Activated T-helper 1 cell treated with anti-CD3 and anti-CD28 coated beads, Interleukin-12 subunit alpha, Interleukin-12 subunit beta, Interleukin-2, Interleukin-4 antibody, amounts not matched to agents 30 ng/mL and 10 ng/mL and 1 ng/mL, durations not matched to agents 14 hours and 24 hours and 36 hours (primary cell): ENCODE results near the gene DMRTB1. TPM values are rescaled to one million over a fixed set of nuclear protein-coding genes. Genes with fewer than 3 reads are reported as not detected.

Experiments
- DNase-seq: peaks from one replicate; pipeline ENCODE4 v3.0.0; 2021; ENCODE audit warnings: low spot score
- H3K27ac Mint-ChIP-seq: one replicate; pipeline ENCODE4 v1.8.0; 2021; ENCODE audit warnings: mild to moderate bottlenecking, mixed read lengths
- H3K27me3 Mint-ChIP-seq: one replicate; pipeline ENCODE4 v1.8.0; 2022; ENCODE audit warnings: mild to moderate bottlenecking, moderate library complexity, mixed read lengths; ENCODE audit not compliant: insufficient read depth
- H3K36me3 Mint-ChIP-seq: one replicate; pipeline ENCODE4 v1.8.0; 2021; ENCODE audit warnings: low read depth, mixed read lengths
- H3K4me1 Mint-ChIP-seq: one replicate; pipeline ENCODE4 v1.8.0; 2021; ENCODE audit warnings: low read depth, mixed read lengths
- H3K4me3 Mint-ChIP-seq: one replicate; pipeline ENCODE4 v1.8.0; 2021; ENCODE audit warnings: mild to moderate bottlenecking, moderate library complexity, mixed read lengths
- H3K9me3 Mint-ChIP-seq: one replicate; pipeline ENCODE4 v1.8.0; 2021; ENCODE audit warnings: mixed read lengths
- intact Hi-C: fragments of 100-400 bp; cut with micrococcal nuclease; formaldehyde crosslinking; loops from one replicate; pipeline ENCODE4 v1.15.1; 2024
- total RNA-seq: library from RNA; stranded (reverse); gene quantifications from 2 replicates; pipeline ENCODE4 v1.2.3, GENCODE V29; 2022

The DMRTB1 gene
- not detected in 2 replicates for total RNA-seq

DNA sequence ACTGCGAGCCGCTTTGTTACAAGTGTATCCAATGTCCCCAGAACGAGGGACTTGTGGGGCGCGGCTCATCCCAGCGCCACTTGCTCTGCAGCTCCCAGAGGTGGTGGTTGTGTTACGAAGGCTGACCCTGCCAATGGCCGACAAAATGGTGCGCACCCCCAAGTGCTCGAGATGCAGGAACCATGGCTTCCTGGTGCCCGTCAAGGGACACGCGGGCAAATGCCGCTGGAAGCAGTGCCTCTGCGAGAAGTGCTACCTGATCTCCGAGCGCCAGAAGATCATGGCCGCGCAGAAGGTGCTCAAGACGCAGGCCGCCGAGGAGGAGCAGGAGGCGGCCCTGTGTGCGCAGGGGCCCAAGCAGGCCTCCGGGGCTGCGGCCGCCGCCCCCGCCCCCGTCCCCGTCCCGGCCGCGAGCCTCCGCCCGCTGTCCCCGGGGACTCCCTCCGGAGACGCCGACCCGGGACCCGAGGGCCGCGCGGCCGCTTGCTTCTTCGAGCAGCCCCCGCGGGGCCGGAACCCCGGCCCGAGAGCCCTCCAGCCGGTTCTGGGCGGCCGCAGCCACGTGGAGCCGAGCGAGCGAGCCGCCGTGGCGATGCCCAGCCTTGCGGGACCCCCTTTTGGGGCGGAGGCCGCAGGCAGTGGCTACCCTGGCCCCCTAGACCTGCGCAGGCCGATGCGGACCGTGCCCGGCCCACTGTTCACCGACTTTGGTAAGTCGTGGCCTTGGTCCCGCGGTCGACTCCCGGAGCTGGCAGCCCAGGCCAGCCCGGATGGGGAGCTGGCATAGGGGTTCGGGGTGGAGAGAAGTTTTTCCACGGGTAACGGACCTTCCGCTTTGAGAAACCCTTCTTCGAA is at the start of gene DMRTB1:
Gene DMRTB1 (plus strand): TSS at position 79 of the 855 bp plus-strand sequence. CDS start 55 bp downstream, at position 134.
- Mint-ChIP-seq H3K4me1 (no peaks in the 10 kb centered on the region), H3K27me3 (no peaks in the 10 kb centered on the region), H3K9me3 (no peaks in the 10 kb centered on the region), H3K27ac (no peak within 1 kb of the TSS), H3K4me3 (no peak within 1 kb of the TSS), H3K36me3 (no peaks in the 10 kb centered on the region)
- intact Hi-C loops, result no loop called here
- no peak for DNase-seq

DNA sequence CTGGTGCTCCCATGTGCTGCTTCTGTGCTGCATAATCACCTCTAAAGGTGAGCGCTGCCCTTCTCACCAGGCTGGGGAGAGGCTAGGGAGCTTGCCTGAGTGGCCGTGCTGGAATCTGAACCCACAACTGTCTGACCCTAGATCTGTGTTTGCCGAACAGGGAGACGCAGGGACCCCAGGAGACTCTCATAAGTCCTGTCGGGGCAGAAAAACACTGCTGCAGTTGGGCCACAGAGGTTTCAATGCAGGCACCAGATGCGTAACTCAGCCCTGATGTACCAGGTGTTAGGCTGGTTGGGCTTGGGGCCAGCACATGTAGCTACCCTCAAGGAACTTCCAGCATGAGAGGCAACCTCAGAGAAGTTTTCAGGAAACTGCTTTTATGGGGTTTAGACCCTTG is 49.5 kb upstream of the DMRTB1 start:
- H3K36me3 Mint-ChIP-seq, result peaks cover 3% of the 10 kb centered on the region
- intact Hi-C loops, result loop anchor here (5.0 to 10.0 kb wide), 5 partner anchors 117 to 995 kb away; partner anchors contain the start of genes ECHDC2, NDC1, SCP2 and SSBP3
- no peaks in the 10 kb centered on the region for H3K27me3 Mint-ChIP-seq
- H3K27ac Mint-ChIP-seq, result no peak overlapping the region
- H3K4me3 Mint-ChIP-seq, result no peak overlapping the region
- no peaks in the 10 kb centered on the region for H3K9me3 Mint-ChIP-seq
- H3K4me1 Mint-ChIP-seq, result peaks cover 67% of the 10 kb centered on the region
- DNase-seq, result no peak

DNA sequence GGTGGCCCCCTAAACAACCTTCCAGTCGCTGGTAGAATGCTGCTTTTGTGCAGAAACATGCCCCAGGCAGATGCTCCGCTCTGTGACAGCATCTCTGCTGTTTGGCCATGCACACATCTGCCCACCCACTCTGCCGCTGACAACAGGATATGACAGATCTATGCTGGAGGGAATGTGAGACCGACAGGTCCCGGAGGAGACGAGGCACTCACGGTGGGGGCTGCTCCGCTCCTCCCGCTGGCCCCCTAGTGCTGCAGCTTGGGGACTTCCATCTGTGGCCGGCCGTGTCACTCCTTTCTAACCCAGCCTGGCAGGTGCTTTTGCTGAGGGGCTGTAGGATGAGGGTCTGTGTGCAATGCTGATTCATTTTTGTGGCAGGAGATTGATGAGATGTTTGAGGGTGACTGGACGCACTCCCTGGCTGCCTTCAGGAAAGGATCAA is 49.1 kb upstream of the DMRTB1 start:
- intact Hi-C loops, result loop anchor here (5.0 to 10.0 kb wide), 5 partner anchors 118 to 995 kb away; partner anchors contain the start of genes ECHDC2, NDC1, SCP2 and SSBP3
- Mint-ChIP-seq H3K27me3 (no peaks in the 10 kb centered on the region), H3K36me3 (peaks cover 3% of the 10 kb centered on the region), H3K4me1 (peaks cover 67% of the 10 kb centered on the region), H3K27ac (peak overlapping the region; percentile 72), H3K4me3 (peak overlapping the region; percentile 49), H3K9me3 (no peaks in the 10 kb centered on the region)
- no peak for DNase-seq

DNA sequence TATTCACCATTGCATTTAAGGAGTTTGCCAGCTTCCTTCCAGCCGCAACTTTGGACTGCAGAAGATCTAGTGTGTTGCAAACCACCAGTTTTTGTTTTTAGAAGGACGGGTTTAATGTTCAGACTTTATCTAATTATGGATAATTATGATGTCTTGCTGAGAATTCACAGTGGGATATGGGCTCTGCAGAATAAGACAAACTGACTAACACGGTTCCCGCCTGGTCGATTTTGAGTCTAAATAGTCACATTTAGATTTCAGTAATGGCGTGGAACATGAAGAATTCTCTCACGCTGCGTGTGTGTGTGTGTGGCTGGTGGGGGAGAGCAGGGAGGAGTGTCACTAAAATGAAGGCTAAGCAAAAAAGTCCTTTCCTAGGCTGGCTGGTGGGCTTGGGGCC is 48.5 kb upstream of the DMRTB1 start:
- intact Hi-C loops, result loop anchor here (5.0 to 10.0 kb wide), 5 partner anchors 118 to 994 kb away; partner anchors contain the start of genes ECHDC2, NDC1, SCP2 and SSBP3
- Mint-ChIP-seq H3K27ac (peak overlapping the region; percentile 72), H3K4me3 (no peak overlapping the region), H3K27me3 (no peaks in the 10 kb centered on the region), H3K4me1 (peaks cover 69% of the 10 kb centered on the region), H3K9me3 (no peaks in the 10 kb centered on the region), H3K36me3 (peaks cover 3% of the 10 kb centered on the region)
- DNase-seq, result no peak

DNA sequence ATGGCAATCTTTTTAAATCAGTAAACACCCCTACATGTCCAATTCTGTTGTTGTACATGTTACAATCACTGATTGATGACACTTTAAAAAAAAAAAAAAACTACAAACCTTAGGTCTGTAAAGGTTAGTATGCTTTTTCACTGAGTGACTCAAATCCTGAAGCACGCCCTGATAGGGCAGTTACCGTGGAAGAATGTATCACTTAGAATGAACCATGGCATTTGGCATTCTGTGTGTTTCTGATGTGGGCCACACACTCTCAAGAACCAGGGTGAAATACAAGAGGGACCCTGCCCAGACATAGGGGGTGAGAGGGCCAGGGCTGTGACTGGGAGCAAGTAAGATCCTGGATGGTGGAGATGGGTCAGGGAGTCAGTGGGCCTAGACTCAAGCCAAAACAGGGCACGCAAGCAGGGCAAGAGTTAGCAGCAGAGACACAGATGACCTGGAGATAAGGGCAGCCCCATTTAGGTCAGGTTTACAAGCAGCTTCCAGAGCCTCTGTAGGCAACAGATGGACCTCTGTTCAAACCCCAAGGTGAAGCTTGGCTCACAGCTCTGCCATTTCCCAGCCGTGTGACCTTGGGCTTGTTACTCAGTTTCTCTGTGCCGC is 47.6 kb upstream of the DMRTB1 start:
- Mint-ChIP-seq H3K9me3 (no peaks in the 10 kb centered on the region), H3K27ac (peak overlapping the region; percentile 95), H3K36me3 (peaks cover 3% of the 10 kb centered on the region), H3K27me3 (no peaks in the 10 kb centered on the region), H3K4me3 (peak overlapping the region; percentile 51), H3K4me1 (peaks cover 78% of the 10 kb centered on the region)
- intact Hi-C loops, result loop anchor here (2.0 to 10.0 kb wide), 6 partner anchors 119 to 993 kb away; partner anchors contain the start of genes ECHDC2, IFT25, NDC1 and SCP2
- DNase-seq, result no peak

DNA sequence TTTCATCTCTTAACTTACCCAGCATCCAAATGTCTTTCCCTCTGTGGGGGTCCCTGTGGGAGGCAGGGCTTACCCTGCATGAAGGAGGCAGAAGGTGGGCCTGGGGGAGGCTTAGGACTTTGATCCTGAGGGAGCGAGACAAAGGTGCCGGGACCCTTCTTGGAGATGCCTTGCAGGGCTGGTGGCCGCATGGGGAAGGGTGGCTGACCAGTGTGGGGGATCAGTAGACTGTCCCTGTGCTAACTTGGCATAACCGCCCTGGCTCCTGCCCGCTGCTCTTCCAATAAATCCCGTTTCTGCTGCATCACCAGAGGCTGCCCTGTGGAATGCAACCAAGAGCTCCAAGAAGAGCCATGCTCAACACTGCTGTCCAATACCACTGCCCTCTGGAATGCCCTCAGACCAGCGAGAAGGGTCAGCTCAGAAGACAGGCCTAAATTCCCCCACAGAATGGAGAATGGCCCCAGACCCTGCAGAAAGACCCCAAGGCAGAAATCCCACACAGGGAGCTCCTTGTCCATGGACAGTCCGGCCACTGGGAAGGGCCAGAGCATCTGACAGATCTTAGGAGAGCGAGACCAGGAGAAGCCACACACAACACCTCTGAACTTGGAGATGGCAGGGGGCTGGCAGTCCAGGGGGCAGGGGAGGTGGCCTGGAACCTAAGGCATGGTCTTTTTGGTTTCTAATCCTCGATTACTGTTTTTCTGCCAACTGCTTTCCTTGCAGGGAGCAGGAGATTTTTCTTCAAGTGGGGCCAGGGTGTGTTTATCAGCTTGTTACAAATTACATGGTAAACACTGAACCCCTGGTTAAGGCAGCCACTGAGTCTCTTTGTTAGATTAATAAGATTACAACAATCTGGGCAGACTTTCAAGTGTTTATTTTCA is 46.7 kb upstream of the DMRTB1 start:
- Mint-ChIP-seq H3K4me3 (peak overlapping the region; percentile 68), H3K9me3 (no peaks in the 10 kb centered on the region), H3K36me3 (peaks cover 3% of the 10 kb centered on the region), H3K27me3 (no peaks in the 10 kb centered on the region), H3K4me1 (peaks cover 87% of the 10 kb centered on the region), H3K27ac (peak overlapping the region; percentile 95)
- no peak for DNase-seq
- intact Hi-C loops, result loop anchor here (1.0 to 10.0 kb wide), 11 partner anchors 19 to 992 kb away; partner anchors contain the start of genes CPT2, CZIB, ECHDC2 and IFT25

DNA sequence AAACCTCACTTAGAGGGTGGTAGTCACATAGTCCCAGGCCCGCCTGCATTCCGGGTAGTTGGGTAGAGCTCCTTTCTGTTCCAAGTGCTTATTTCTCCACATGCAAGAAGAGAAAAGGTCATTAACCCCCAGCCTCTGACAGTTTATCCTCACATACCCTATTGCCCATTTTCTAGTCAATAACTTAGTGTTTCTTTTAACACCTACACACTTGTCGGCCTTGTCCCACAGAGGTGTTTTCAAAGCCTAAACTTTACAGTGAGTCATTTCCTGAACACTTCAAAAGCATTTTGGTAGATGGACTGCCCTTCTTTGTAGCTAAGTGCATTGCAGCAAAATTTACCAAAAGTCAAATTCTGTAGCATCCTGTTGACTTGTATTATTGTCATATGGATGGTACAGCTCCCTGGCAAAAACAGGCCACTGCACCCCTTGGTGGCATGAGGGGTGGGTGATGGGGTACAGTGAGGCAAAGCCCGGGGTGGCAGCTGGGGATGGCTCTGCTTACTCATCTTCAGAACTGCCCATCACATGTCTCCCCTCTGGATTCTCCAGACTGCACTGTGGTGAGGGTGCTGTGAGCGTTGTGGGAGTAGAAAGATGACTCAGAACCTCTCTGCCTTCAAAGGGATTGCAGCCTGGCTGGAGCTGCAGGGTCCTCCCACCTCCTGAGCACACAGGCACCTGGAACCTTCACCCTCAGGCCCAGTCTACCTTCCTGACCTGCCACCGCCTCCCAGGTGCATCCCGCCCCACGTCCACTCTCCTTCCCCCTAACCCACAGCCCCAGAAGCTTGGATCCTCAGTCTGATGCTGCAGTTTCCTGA is 45.8 kb upstream of the DMRTB1 start:
- Mint-ChIP-seq H3K9me3 (no peaks in the 10 kb centered on the region), H3K36me3 (peaks cover 3% of the 10 kb centered on the region), H3K27me3 (no peaks in the 10 kb centered on the region), H3K4me3 (peak overlapping the region; percentile 68), H3K4me1 (peaks cover 86% of the 10 kb centered on the region), H3K27ac (peak overlapping the region; percentile 95)
- intact Hi-C loops, result loop anchor here (1.0 to 10.0 kb wide), 11 partner anchors 20 to 991 kb away; partner anchors contain the start of genes CPT2, CZIB, ECHDC2 and IFT25
- peak; percentile 73 for DNase-seq

DNA sequence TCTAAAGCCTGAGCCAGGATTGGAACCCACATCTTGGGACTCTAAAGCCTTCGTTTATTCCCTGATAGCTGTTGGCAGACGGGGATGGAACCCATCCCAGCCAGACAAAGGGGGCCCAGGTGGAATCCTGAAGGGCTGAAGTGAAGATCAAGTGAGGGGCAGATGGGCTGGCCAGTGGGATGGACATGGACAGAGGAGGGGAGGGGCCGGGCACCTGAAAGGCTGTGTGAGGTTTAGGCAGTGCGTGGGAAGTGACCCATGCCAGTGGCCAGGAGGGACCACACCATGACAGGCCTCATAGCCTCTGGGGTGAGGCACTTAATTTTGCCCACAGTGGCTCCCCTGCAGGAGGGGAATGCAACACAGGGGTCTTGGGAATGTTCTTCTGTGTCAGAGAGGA is 44.6 kb upstream of the DMRTB1 start:
- Mint-ChIP-seq H3K4me3 (no peak overlapping the region), H3K27me3 (no peaks in the 10 kb centered on the region), H3K36me3 (peaks cover 3% of the 10 kb centered on the region), H3K4me1 (peaks cover 83% of the 10 kb centered on the region), H3K9me3 (no peaks in the 10 kb centered on the region), H3K27ac (peak overlapping the region; percentile 95)
- intact Hi-C loops, result loop anchor here (5.0 to 10.0 kb wide), 5 partner anchors 122 to 990 kb away; partner anchors contain the start of genes ECHDC2, NDC1, SCP2 and SSBP3
- DNase-seq, result no peak

DNA sequence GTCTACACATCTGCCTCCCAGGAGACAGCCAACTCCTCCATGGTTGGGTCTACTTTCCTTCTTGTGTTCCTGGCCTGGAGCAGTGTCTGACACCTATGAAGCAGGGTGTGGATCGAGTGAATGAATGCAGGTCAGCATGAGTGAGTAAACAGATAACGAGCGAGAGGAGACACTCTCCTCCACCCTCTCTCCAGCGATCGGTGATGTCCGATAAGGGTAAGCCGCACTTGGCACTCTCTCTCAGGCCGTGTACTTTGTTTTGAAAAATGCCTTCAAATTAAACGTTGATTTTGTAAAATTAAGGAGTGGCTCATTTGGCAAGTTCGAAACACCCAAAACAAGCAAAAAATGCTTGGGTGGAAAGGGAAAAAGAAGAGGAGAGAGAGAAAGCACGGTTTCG is 43.8 kb upstream of the DMRTB1 start:
- peak overlapping the region; percentile 49 for H3K27ac Mint-ChIP-seq
- no peak overlapping the region for H3K4me3 Mint-ChIP-seq
- peaks cover 81% of the 10 kb centered on the region for H3K4me1 Mint-ChIP-seq
- DNase-seq, result no peak
- H3K9me3 Mint-ChIP-seq, result peaks cover 2% of the 10 kb centered on the region
- H3K36me3 Mint-ChIP-seq, result peaks cover 3% of the 10 kb centered on the region
- intact Hi-C loops, result loop anchor here (10.0 kb wide), 2 partner anchors 491 to 989 kb away; partner anchors contain the start of genes ECHDC2, SCP2 and SSBP3
- H3K27me3 Mint-ChIP-seq, result no peaks in the 10 kb centered on the region

DNA sequence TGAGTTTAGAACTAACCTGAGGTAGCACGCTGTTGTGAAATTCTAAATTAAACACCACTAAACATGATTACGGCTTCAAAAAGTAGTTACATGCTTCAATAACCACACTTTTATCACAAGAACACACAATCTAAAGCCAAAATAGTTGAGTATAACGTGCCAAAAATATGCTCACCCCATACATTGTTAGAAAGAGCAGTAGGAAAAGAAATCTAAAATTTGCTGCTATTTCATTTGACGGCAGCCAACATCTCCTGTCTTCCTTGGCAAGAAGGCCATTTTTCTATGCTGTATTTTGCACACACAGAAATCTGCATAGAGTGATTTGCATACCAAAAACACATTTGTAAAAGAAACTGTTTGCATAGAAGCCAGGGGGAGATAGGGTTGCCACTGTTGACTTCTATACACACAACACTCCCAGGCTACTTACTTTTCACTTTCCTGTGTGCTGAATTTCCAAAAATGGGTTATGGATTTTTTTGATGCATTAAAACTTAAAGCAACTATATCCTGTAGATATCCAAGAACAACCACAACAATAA is 42.9 kb upstream of the DMRTB1 start:
- intact Hi-C loops, result loop anchor here (10.0 kb wide), 2 partner anchors 492 to 988 kb away; partner anchors contain the start of genes ECHDC2, SCP2 and SSBP3
- Mint-ChIP-seq H3K9me3 (peaks cover 11% of the 10 kb centered on the region), H3K36me3 (peaks cover 5% of the 10 kb centered on the region), H3K4me3 (no peak overlapping the region), H3K27ac (peak overlapping the region; percentile 53), H3K27me3 (no peaks in the 10 kb centered on the region), H3K4me1 (peaks cover 81% of the 10 kb centered on the region)
- no peak for DNase-seq

DNA sequence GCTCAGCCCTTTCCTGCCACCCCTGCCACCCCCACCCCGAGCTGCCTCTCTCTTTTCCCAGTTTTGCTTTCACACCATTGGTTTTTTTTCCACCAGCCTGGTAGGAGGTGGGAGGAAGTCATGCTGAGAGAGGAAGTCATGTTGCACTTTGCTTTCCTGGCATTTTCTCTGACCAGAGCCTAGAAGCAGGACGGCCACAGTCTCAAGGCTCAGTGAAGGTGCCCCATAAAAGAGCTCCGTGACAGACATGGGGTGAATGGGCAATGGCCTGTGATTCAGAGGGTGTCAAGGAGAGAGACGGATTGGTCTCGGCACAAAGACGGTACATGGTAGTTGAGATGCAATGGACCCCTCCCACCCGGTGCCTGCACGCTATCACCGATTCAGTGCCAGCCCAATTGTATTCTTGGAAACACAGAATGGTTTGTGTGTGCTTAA is 42.1 kb upstream of the DMRTB1 start:
- peaks cover 2% of the 10 kb centered on the region for H3K36me3 Mint-ChIP-seq
- no peaks in the 10 kb centered on the region for H3K27me3 Mint-ChIP-seq
- H3K4me3 Mint-ChIP-seq, result peak overlapping the region; percentile 69
- peaks cover 16% of the 10 kb centered on the region for H3K9me3 Mint-ChIP-seq
- intact Hi-C loops, result loop anchor here (10.0 kb wide), 2 partner anchors 492 to 988 kb away; partner anchors contain the start of genes ECHDC2, SCP2 and SSBP3
- H3K4me1 Mint-ChIP-seq, result peaks cover 73% of the 10 kb centered on the region
- no peak for DNase-seq
- peak overlapping the region; percentile 80 for H3K27ac Mint-ChIP-seq
